HEK293 (cell line): Measurements from ENCODE around the gene MYO5B.
"Not testable (repeated sequence)": the region's sequence is repeated elsewhere in the genome, so short reads cannot be mapped to it uniquely, and the experiment has no call there.

Experiments used
- CTCF ChIA-PET: fragments of 350-600 bp; formaldehyde crosslinking; extraction: SDS; loops from one replicate; lab custom pipeline; 2021; ENCODE audit warnings: antibody characterized with exemption; lab: Yijun Ruan, JAX
- POLR2A ChIA-PET: fragments of 300-600 bp; formaldehyde crosslinking; extraction: SDS; loops from one replicate; lab custom pipeline; 2020; ENCODE audit warnings: antibody characterized with exemption, inconsistent platforms; lab: Yijun Ruan, JAX
- H3K27ac ChIP-seq: fragments of 200-500 bp; sonication (Bioruptor generic); 2 replicates; pipeline ENCODE4 v1.5.1; 2014; ENCODE audit warnings: low read depth, low read length, control low read depth, inconsistent platforms; ENCODE audit errors: extremely low read depth
- H3K36me3 ChIP-seq, 2 experiments: fragments of 200-500 bp in 1 of 2; sonication (Bioruptor generic) in 1 of 2; 1 replicate in 1 of 2; 2 replicates in 1 of 2; pipeline ENCODE4 v1.5.1; 2014 to 2017; ENCODE audit warnings: inconsistent platforms in 2 of 2, low read length in 2 of 2; ENCODE audit not compliant: control insufficient read depth in 2 of 2, insufficient read depth in 1 of 2
- H3K4me1 ChIP-seq: fragments of 200-500 bp; sonication (Bioruptor generic); 2 replicates; pipeline ENCODE4 v1.5.1; 2014; ENCODE audit warnings: mild to moderate bottlenecking, low read length, inconsistent platforms; ENCODE audit not compliant: control insufficient read depth, insufficient read depth
- H3K4me3 ChIP-seq: 2 replicates; pipeline ENCODE4 v1.5.1; 2011; ENCODE audit warnings: low read depth, mild to moderate bottlenecking, control low read depth, low read length, moderate library complexity
- H3K9me3 ChIP-seq: fragments of 200-500 bp; sonication (Bioruptor generic); 2 replicates; pipeline ENCODE4 v1.5.1; 2014; ENCODE audit warnings: low read depth, low read length, inconsistent platforms; ENCODE audit not compliant: control insufficient read depth, insufficient read depth
- SP3 ChIP-seq: fragments of 450-650 bp; formaldehyde crosslinking; IDR thresholded peaks from 2 replicates; pipeline ENCODE4 v1.5.1; 2016; ENCODE audit warnings: missing biosample characterization, missing genetic modification characterization
- ZBTB7A ChIP-seq: fragments of 450-650 bp; formaldehyde crosslinking; IDR thresholded peaks from 2 replicates; pipeline ENCODE4 v1.5.1; 2016; ENCODE audit warnings: low read depth, missing biosample characterization, missing genetic modification characterization
- ZNF174 ChIP-seq: fragments of 450-650 bp; formaldehyde crosslinking; IDR thresholded peaks from 2 replicates; pipeline ENCODE4 v1.5.0; 2017; ENCODE audit warnings: missing biosample characterization, mild to moderate bottlenecking, missing genetic modification characterization
- ZNF2 ChIP-seq: fragments of 450-650 bp; formaldehyde crosslinking; IDR thresholded peaks from 2 replicates; pipeline ENCODE4 v1.5.1; 2016; ENCODE audit warnings: missing biosample characterization, missing genetic modification characterization
- ZNF239 ChIP-seq: fragments of 450-650 bp; formaldehyde crosslinking; IDR thresholded peaks from 2 replicates; pipeline ENCODE4 v1.5.1; 2016; ENCODE audit warnings: missing biosample characterization, missing genetic modification characterization
- ZNF501 ChIP-seq: fragments of 450-650 bp; formaldehyde crosslinking; IDR thresholded peaks from 2 replicates; pipeline ENCODE4 v1.5.1; 2016; ENCODE audit warnings: missing biosample characterization, missing genetic modification characterization
- ZNF514 ChIP-seq: fragments of 450-650 bp; formaldehyde crosslinking; IDR thresholded peaks from 2 replicates; pipeline ENCODE4 v1.5.1; 2016; ENCODE audit warnings: missing biosample characterization, missing genetic modification characterization
- ZNF529 ChIP-seq: fragments of 450-650 bp; formaldehyde crosslinking; IDR thresholded peaks from 2 replicates; pipeline ENCODE4 v1.5.1; 2017; ENCODE audit warnings: missing genetic modification characterization, missing biosample characterization; ENCODE audit not compliant: insufficient replicate concordance
- ZNF544 ChIP-seq: fragments of 450-650 bp; formaldehyde crosslinking; IDR thresholded peaks from 2 replicates; pipeline ENCODE4 v1.5.0; 2017; ENCODE audit warnings: missing biosample characterization, missing genetic modification characterization
- ZNF555 ChIP-seq: fragments of 450-650 bp; formaldehyde crosslinking; conservative IDR thresholded peaks from 2 replicates; pipeline ENCODE4 v1.5.1; 2017; ENCODE audit warnings: missing biosample characterization, mild to moderate bottlenecking, missing genetic modification characterization, inconsistent platforms
- ZNF560 ChIP-seq: fragments of 450-650 bp; formaldehyde crosslinking; IDR thresholded peaks from 2 replicates; pipeline ENCODE4 v1.5.1; 2017; ENCODE audit warnings: missing biosample characterization, missing genetic modification characterization, borderline replicate concordance
- ZNF571 ChIP-seq: fragments of 450-650 bp; formaldehyde crosslinking; IDR thresholded peaks from 2 replicates; pipeline ENCODE4 v1.5.0; 2017; ENCODE audit warnings: missing biosample characterization, missing genetic modification characterization
- ZNF677 ChIP-seq: fragments of 450-650 bp; IDR thresholded peaks from 2 replicates; pipeline ENCODE4 v1.5.0; 2018; ENCODE audit warnings: missing biosample characterization, mild to moderate bottlenecking, missing genetic modification characterization, moderate library complexity
- TF ChIP-seq, protein P1 (sequence below): fragments of 450-650 bp; formaldehyde crosslinking; IDR thresholded peaks from 2 replicates; pipeline ENCODE4 v1.5.1; 2016; ENCODE audit warnings: missing biosample characterization, missing genetic modification characterization
- TF ChIP-seq, protein P2 (sequence below): fragments of 450-650 bp; formaldehyde crosslinking; IDR thresholded peaks from 2 replicates; pipeline ENCODE4 v1.5.1; 2016; ENCODE audit warnings: missing biosample characterization, missing genetic modification characterization
- TF ChIP-seq, protein P3 (sequence below): fragments of 450-650 bp; formaldehyde crosslinking; IDR thresholded peaks from 2 replicates; pipeline ENCODE4; 2016; ENCODE audit warnings: missing biosample characterization, missing genetic modification characterization

MYO5B gene

DNA sequence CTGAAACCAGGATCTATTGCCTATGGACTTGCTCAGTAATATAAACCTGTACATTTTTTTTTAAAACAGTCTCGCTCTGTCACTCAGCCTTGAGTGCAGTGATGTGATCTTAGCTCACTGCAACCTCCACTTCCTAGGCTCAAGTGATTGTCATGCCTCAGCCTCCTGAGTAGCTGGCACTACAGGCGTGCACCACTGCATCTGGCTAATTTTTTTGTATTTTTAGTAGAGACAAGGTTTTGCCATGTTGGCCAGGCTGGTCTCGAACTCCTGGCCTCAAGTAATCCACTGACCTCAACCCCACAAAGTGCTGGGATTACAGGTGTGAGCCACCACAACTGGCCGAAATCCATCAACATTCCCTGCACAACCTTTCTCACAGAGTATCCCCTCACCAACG lies 100.2 kb downstream of the MYO5B start:
- H3K9me3 ChIP-seq, H3K4me1 ChIP-seq, H3K36me3 ChIP-seq, H3K4me3 ChIP-seq, POLR2A ChIA-PET, H3K27ac ChIP-seq: not testable (repeated sequence)
- CTCF ChIA-PET, result interaction anchor here (0.7 kb wide), 1 partner anchor 19 kb away, joined by 3 read pairs; no protein-coding TSS in a partner anchor
- 0 out of 2 replicates have a peak, but pooled peaks have one; percentile 15 for TF ChIP-seq SP3 (tag by site-specific recombination)

DNA sequence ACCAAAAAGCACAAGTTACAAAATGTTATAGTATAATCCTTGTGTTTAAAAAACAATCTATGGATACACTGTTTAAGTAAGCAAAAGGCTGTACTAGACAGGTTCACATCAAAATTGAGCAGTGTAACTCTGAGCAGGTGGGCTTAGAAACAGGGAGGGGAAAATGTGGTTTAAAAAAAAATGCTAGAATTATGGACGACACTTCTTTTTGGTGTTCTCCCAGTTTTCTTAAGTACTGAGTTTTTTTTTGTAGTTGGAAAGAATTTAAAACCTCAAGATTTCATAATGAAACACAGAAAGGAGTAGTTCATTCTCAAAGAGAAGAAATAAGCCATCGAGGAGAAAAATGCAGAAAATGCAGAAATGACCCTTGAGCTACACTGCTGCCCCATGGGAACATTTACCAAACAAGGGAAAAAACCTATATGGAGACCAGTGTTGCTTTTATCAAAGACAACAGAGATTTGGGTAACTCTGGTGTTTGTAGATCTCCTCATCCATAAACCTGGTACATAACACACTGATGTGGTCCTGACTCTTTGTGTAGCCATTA lies 100.7 kb downstream of the MYO5B start:
- Histone ChIP-seq H3K4me1 (peaks cover 9% of the 10 kb centered on the region; the same call in 1 of the 2 replicates), H3K36me3 (no peaks in the 10 kb centered on the region), H3K27ac (no peak overlapping the region), H3K9me3 (no peaks in the 10 kb centered on the region; the same call in 1 of the 2 replicates), H3K4me3 (no peak overlapping the region)
- CTCF ChIA-PET, result interaction anchor here (0.7 kb wide), 1 partner anchor 19 kb away, joined by 3 read pairs; no protein-coding TSS in a partner anchor
- POLR2A ChIA-PET, result no interaction called here
- TF ChIP-seq ZNF677 (tag by site-specific recombination) (peak; percentile 98), ZNF555 (tag by site-specific recombination) (no peak)

DNA sequence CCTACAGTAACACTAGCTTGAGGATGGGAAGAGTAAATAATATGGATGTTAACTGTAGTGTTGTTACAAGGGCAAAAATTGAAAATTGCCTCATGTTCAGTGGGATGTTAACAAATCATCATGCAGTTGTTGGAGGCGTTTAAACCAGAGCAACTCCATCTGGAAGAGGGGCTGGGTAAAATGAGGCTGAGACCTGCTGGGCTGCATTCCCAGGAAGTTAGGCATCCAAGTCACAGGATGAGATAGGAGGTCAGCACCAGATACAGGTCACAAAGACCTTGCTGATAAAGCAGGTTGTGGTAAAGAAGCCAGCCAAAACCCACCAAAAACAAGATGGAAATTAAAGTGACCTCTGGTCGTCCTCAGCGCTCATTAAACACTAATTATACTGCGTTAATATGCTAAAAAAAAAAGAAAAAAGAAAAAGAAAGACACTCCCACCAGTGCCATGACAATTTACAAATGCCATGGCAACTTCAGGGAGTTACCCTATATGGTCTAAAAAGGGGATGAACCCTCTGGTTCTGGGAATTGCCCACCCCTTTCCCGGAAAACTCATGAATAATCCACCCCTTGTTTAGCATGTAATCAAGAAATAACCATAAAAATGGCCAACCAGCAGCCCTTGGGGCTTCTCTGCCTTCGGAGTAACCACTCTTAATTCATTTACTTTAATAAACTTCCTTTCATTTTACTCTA lies 101.4 kb downstream of the MYO5B start:
- TF ChIP-seq ZNF501 (no peak), ZBTB7A (tag by site-specific recombination) (no peak), ZNF2 (tag by site-specific recombination) (no peak), ZNF514 (no peak), ZNF239 (tag by site-specific recombination) (no peak), ZNF544 (no peak), ZNF560 (no peak), ZNF174 (tag by site-specific recombination) (no peak), ZNF529 (tag by site-specific recombination) (no peak), ZNF571 (tag by site-specific recombination) (no peak)
- TF ChIP-seq, protein P1, sequence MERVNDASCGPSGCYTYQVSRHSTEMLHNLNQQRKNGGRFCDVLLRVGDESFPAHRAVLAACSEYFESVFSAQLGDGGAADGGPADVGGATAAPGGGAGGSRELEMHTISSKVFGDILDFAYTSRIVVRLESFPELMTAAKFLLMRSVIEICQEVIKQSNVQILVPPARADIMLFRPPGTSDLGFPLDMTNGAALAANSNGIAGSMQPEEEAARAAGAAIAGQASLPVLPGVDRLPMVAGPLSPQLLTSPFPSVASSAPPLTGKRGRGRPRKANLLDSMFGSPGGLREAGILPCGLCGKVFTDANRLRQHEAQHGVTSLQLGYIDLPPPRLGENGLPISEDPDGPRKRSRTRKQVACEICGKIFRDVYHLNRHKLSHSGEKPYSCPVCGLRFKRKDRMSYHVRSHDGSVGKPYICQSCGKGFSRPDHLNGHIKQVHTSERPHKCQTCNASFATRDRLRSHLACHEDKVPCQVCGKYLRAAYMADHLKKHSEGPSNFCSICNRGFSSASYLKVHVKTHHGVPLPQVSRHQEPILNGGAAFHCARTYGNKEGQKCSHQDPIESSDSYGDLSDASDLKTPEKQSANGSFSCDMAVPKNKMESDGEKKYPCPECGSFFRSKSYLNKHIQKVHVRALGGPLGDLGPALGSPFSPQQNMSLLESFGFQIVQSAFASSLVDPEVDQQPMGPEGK (tag by site-specific recombination), result no peak
- TF ChIP-seq, protein P2, sequence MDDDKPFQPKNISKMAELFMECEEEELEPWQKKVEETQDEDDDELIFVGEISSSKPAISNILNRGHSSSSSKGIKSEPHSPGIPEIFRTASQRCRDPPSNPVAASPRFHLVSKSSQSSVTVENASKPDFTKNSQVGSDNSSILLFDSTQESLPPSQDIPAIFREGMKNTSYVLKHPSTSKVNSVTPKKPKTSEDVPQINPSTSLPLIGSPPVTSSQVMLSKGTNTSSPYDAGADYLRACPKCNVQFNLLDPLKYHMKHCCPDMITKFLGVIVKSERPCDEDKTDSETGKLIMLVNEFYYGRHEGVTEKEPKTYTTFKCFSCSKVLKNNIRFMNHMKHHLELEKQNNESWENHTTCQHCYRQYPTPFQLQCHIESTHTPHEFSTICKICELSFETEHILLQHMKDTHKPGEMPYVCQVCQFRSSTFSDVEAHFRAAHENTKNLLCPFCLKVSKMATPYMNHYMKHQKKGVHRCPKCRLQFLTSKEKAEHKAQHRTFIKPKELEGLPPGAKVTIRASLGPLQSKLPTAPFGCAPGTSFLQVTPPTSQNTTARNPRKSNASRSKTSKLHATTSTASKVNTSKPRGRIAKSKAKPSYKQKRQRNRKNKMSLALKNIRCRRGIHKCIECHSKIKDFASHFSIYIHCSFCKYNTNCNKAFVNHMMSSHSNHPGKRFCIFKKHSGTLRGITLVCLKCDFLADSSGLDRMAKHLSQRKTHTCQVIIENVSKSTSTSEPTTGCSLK (tag by site-specific recombination), result no peak
- TF ChIP-seq, protein P3, sequence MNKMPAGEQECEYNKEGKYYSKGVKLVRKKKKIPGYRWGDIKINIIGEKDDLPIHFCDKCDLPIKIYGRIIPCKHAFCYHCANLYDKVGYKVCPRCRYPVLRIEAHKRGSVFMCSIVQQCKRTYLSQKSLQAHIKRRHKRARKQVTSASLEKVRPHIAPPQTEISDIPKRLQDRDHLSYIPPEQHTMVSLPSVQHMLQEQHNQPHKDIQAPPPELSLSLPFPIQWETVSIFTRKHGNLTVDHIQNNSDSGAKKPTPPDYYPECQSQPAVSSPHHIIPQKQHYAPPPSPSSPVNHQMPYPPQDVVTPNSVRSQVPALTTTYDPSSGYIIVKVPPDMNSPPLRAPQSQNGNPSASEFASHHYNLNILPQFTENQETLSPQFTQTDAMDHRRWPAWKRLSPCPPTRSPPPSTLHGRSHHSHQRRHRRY (tag by site-specific recombination), result no peak
- TF ChIP-seq, all 188 proteins: peak for 0
- H3K4me1 ChIP-seq, result peaks cover 9% of the 10 kb centered on the region; the same call in 1 of the 2 replicates
- H3K36me3 ChIP-seq, result no peaks in the 10 kb centered on the region
- no peak overlapping the region for H3K4me3 ChIP-seq
- no peak overlapping the region for H3K27ac ChIP-seq
- ChIA-PET POLR2A (no interaction called here), CTCF (no interaction called here)
- no peaks in the 10 kb centered on the region; the same call in 1 of the 2 replicates for H3K9me3 ChIP-seq
